UCSD-AML1 (cell line): ENCODE data around the gene BMF.
"Not testable (repeated sequence)": the region's sequence is repeated elsewhere in the genome, so short reads cannot be mapped to it uniquely, and the experiment has no call there.

Experiments used
- DNase-seq: peaks from one replicate; lab custom pipeline; 2025; ENCODE audit not compliant: unreplicated experiment; lab: John Stamatoyannopoulos, UW

Gene BMF

DNA sequence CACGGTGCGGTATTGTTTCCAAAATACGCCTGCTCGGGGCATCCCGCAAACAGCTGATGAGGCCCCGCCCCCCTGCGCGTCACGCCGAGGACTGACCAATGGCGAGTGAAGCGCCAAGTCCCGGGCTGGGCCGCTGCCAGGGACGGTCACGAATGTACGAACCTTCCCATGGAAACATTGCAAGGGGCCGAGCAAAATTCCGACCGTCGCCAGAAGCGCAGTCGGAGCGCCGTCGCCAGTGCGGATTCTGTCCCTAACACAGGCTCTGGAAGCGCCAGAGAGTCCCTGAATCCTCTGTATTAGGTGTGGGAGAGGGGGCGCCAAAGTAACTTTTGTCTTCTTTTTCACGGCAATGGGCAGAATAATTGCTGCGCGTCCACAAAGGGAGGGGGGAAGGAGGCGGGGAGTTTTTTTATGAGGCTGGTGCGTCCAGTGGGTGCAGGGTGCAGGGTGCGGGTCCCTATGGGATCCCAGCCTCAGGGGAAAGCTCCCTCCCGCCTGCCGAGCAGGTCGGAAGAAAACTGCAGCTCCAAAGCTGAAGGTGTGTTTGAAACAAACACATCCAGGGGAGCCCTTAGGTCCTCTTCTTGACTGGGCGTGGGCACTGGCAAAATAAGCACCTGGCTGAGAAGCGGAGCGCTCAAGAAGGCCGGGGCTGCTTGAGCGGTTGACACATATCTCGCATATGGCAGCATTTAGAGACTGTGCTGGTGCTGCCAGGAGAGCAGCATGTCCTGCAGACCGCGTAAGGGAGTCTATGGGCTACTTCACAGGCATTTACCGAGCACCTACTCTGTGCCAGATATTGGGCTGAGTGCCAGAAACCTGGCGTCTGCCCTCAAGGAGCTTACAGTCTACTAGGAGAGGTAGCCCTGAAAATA, at the start of gene BMF:
Gene BMF (minus strand): TSS at position 25 of the 881 bp plus-strand sequence. CDS start 2,793 bp downstream, outside the sequence.
- peak; percentile 98 for DNase-seq

GRCh38 chr15:40157778-40158447, 49.2 kb upstream of the BMF start:
- no peak for DNase-seq

DNA sequence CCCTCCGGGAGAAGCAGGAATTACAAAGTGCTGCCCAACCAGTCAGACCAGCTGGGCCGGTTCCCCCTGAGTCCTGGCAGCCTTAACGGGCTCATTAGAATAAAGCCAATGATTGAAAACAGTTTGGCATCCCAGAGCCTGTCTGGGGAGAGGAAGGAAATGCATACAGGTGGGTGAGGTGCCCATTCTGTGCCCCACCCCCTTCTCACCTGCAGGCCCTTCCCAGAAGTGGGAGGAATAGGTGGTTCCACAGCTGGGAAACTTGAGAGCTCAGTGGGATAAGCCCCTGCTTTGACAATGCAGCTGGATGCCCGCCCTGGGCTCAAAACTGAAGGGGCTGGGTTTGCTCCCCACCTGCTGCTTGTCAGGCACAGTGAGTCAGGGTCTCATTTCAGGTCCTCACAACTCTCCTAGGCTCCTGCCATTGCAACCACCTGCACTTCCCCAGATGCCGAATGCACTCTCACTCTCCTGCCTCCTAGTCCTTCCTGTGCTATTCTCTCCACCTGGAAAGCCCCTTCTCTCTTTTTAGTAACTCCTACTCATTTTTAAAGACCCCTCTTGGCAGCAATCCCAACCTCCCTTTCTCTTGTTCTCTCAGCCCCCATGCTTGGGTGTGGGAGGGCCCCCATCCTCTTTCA, 46.7 kb upstream of the BMF start:
- DNase-seq = no peak

- not testable (repeated sequence) for DNase-seq
Observed at GRCh38 chr15:40154821-40155220, 46.1 kb upstream of the BMF start.

- no peak for DNase-seq
Observed at GRCh38 chr15:40151991-40152390, 43.3 kb upstream of the BMF start.

DNA sequence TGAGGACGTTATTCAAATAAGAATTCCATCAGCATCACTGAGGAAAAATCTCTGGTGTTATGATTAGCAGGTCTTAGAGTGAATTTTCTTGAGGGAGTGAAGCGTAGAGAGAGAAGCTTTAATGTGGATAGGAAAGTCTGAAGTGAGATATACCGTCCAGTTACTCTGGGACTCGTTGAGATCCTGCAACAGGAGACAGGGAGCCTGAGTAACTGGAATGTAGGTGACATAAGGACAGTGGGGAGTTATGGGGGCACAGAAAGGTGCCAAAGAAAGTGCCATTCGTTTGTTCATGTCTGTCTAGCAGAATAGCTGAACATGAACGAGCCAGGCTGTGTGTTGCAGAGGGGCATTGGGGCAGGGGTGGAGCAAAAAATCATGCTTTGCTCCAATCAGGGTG, 42.8 kb upstream of the BMF start:
- DNase-seq = no peak

DNA sequence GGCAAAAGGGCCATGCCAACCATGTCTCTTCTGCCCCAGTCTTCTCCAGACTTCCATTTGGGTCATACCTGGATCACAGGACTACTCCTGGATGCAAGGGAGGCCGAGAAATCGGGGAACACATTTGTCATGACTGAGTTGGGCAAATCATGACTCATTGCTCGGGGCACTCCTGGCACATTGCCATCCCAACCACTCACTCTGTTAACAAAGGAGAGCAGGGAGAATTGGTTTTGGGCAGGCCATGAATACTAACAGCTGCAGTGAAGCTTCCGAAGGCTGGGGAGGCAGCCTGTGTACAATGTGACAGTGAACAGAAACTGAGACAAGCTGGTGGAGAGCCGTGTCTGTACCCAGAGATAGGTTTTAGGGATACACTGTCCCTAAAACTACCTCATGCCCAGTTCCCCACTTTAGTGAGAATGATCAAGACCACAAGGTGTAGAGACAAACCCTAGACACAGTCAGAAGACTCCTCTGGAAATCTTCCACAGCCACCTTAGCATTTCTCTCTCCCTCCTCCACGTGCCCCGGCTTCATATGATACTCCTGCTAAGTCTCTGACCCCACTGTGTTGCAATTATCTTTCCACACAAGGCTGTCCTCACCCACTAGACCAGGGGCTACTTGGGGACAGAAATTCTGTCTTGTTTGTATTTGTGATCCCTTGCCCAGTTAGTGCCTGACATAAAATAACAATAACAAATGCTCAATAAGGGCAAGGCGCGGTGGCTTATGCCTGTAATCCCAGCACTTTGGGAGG, 41.7 kb upstream of the BMF start:
- DNase-seq = no peak

- no peak for DNase-seq
Observed at GRCh38 chr15:40149339-40149738, 40.7 kb upstream of the BMF start.

DNA sequence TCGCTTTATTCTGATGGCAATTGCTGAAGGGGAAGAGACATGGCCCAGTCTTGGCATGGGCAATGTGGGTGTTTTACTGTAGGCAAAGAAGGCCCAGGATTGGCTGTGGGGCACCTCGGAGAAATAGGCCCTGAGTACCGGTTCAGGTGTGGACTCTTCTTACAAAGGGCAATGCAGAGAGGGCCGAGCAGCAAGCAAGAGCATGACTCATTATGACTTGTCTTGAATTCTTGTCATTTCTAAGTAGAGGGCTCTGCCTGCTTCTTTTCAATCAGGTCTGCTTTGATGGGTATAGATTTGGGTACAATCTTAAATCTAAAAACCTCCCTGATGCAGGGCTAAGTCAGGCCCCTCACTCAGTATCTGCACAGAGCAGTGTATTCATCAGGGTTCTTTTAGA, 37.4 kb upstream of the BMF start:
- no peak for DNase-seq

- DNase-seq = no peak
Observed at GRCh38 chr15:40142428-40142827, 33.7 kb upstream of the BMF start.

DNA sequence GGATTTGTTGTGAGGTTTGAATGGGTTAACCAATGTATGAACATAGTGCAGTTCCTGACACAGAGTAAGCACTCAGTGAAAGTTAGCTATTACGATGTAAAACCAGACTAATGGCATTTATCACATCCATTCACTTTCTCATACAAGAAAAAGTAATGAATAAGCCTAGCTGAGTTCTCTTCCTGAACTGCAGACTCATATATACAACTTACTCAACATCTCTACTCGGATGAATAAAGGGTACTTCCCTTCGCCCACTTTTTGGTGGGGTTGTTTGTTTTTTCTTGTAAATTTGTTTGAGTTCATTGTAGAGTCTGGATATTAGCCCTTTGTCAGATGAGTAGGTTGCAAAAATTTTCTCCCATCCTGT, 29.5 kb upstream of the BMF start:
- DNase-seq = not testable (repeated sequence)

DNA sequence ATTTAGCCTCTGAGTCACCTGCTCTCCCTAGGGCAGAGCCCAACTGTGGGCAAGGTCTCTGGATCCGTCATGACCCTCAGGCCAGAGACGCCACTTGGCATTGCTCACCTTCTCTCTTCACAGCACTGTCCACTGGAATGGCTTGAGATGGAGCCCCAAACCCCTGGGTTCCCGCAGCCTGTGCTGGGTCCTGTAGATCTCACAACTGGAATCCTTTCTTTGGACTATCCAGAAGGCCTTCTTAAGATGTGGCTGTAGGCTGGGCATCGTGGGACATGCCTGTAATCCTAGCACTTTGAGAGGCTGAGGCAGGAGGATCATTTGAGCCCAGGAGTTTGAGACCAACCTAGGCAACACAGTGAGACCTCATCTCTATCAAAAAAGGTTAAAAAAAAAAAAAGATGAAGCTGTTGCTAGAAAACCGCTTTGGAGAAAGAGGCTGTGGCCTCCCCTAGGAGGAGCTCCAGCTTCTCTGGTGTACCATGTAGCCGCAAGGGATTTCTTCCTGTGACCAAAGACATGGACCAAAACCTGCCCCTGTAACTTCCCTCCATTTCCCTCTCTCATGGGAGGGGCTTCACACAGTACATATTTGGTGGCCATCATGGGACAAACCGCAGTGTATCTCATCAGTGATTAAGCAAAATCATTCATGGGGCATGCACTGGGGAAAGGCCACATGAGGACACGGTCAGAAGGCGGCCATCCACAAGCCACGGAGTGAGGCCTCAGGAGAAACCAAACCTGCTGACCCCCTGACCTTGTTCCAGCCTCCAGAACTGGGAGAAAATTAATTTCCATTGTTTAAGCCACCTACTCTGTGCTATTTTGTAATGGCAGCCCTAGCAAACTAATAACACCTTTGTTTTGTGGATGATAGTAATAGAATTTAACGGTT, 28.9 kb upstream of the BMF start:
- DNase-seq = no peak

GRCh38 chr15:40136470-40137302, 28.0 kb upstream of the BMF start:
- no peak for DNase-seq

- DNase-seq = not testable (repeated sequence)
Observed at GRCh38 chr15:40135846-40136450, 27.3 kb upstream of the BMF start.

DNA sequence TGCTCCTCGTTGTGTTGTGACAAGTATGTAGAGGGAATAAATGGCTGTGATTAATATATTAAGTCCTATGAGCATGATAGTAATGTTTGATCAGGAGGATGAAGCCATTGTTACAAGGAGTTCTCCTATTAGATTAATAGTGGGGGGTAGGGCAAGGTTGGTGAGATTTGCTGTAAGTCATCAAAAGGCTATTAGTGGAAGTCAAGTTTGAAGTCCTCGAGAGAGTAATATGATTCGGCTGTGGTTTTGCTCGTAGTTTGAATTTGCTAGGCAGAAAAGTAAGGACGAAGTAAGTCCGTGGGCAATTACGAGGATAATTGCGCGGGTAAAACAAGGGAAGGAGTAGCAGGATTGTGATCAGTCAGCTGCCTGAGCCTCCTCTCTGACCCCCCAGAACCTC, 26.2 kb upstream of the BMF start:
- DNase-seq = no peak

- DNase-seq = no peak
Observed at GRCh38 chr15:40133544-40133943, 24.9 kb upstream of the BMF start.

GRCh38 chr15:40130799-40131502, 22.3 kb upstream of the BMF start:
- DNase-seq = no peak

- no peak for DNase-seq
Observed at GRCh38 chr15:40130118-40130517, 21.4 kb upstream of the BMF start.
